ENCODE results near the gene SDHD. TPM values are rescaled to one million over a fixed set of nuclear protein-coding genes. Genes with fewer than 3 reads are reported as not detected.

The SDHD gene
- total and polyA plus RNA-seq, 4 donors, result 154 to 277 (median 177) TPM

- H3K4me1 ChIP-seq (ENCODE audit: control insufficient read depth in 4 of 4, insufficient read depth in 4 of 4, low read length in 3 of 4), result peaks cover 0 to 3% (median 1%) of the 10 kb centered on the region in 4 donors
- H3K4me3 ChIP-seq (ENCODE audit: low read depth in 1 of 3, low read length in 3 of 3), result no peak overlapping the region
- H3K27me3 ChIP-seq (ENCODE audit: control insufficient read depth in 4 of 4, insufficient read depth in 4 of 4, low read length in 3 of 4), result no peaks in the 10 kb centered on the region
- TF ChIP-seq NR2F2 (IDR thresholded peaks at IDR 0.05), result no peak
- no peak for TF ChIP-seq HNF4G (IDR thresholded peaks at IDR 0.05)
- peak; percentile 63 for TF ChIP-seq CTCF (IDR thresholded peaks at IDR 0.05; ENCODE audit: low read depth, low read length, missing input control)
- no peak for TF ChIP-seq ZBTB33 (IDR thresholded peaks at IDR 0.05)
- no peak for TF ChIP-seq GABPA (IDR thresholded peaks at IDR 0.05 in 1 of 2, conservative IDR thresholded peaks at IDR 0.05 in 1 of 2)
- TF ChIP-seq RAD21 (IDR thresholded peaks at IDR 0.05), result peak; percentile 79 to 84
- no peak overlapping the region for H3K27ac ChIP-seq (ENCODE audit: low read depth in 1 of 2, low read length in 2 of 2)
- 52% methylated on average over 6 of the region's 6 CpGs for WGBS
- H3K9me3 ChIP-seq (ENCODE audit: control insufficient read depth in 4 of 4, low read length in 3 of 4), result no peaks in the 10 kb centered on the region
- H3K9ac ChIP-seq (ENCODE audit: low read depth in 1 of 2, low read length in 2 of 2), result peak overlapping the region in 1 of 2 donors; percentile 56
- peaks cover 0 to 2% (median 0%) of the 10 kb centered on the region in 4 donors for H3K36me3 ChIP-seq (ENCODE audit: control insufficient read depth in 4 of 4, insufficient read depth in 3 of 4, low read depth in 1 of 4, low read length in 3 of 4)
- DNase-seq (ENCODE audit: low spot score), result no peak
Measured at GRCh38 chr11:112113539-112114457, 27.1 kb downstream of the SDHD start.

- WGBS, result 88% methylated on average over 2 of the region's 2 CpGs
- Histone ChIP-seq H3K9ac (ENCODE audit: low read depth in 1 of 2, low read length in 2 of 2) (no peak overlapping the region), H3K36me3 (ENCODE audit: control insufficient read depth in 4 of 4, insufficient read depth in 3 of 4, low read depth in 1 of 4, low read length in 3 of 4) (no peaks in the 10 kb centered on the region), H3K27me3 (ENCODE audit: control insufficient read depth in 4 of 4, insufficient read depth in 4 of 4, low read length in 3 of 4) (no peaks in the 10 kb centered on the region), H3K9me3 (ENCODE audit: control insufficient read depth in 4 of 4, low read length in 3 of 4) (no peaks in the 10 kb centered on the region), H3K4me1 (ENCODE audit: control insufficient read depth in 4 of 4, insufficient read depth in 4 of 4, low read length in 3 of 4) (peaks cover 0 to 3% (median 1%) of the 10 kb centered on the region in 4 donors), H3K4me3 (ENCODE audit: low read depth in 1 of 3, low read length in 3 of 3) (no peak overlapping the region), H3K27ac (ENCODE audit: low read depth in 1 of 2, low read length in 2 of 2) (no peak overlapping the region)
- DNase-seq (ENCODE audit: low spot score), result no peak
- TF ChIP-seq FOXA1 (IDR thresholded peaks at IDR 0.05) (no peak), HNF4A (conservative IDR thresholded peaks at IDR 0.05) (no peak), CTCF (IDR thresholded peaks at IDR 0.05; ENCODE audit: low read depth, low read length, missing input control) (no peak), MAX (IDR thresholded peaks at IDR 0.05) (no peak), HNF4G (IDR thresholded peaks at IDR 0.05) (no peak), TAF1 (conservative IDR thresholded peaks at IDR 0.05) (no peak), SP1 (IDR thresholded peaks at IDR 0.05) (no peak), GABPA (IDR thresholded peaks at IDR 0.05 in 1 of 2, conservative IDR thresholded peaks at IDR 0.05 in 1 of 2) (no peak), JUND (IDR thresholded peaks at IDR 0.05) (no peak), EGR1 (IDR thresholded peaks at IDR 0.05; ENCODE audit: low read depth in 2 of 2) (no peak), NR2F2 (IDR thresholded peaks at IDR 0.05) (no peak), ATF3 (IDR thresholded peaks at IDR 0.05) (no peak), RXRA (IDR thresholded peaks at IDR 0.05) (no peak), ZBTB33 (IDR thresholded peaks at IDR 0.05) (no peak), RAD21 (IDR thresholded peaks at IDR 0.05) (no peak), FOXA2 (IDR thresholded peaks at IDR 0.05) (no peak)
Measured at GRCh38 chr11:112114460-112114859, 27.8 kb downstream of the SDHD start.

Data from liver (tissue), 9 donors.